ENCODE measurements around the gene NELFB. TPM values are rescaled to one million over a fixed set of nuclear protein-coding genes. Genes with fewer than 3 reads are reported as not detected.

NELFB gene
- total and polyA plus RNA-seq, 4 donors, result 30.4 to 56.2 (median 44.2) TPM

- peak overlapping the region in 1 of 2 donors; percentile 21 for H3K27ac ChIP-seq (ENCODE audit: low read depth in 1 of 2, low read length in 1 of 2)
- H3K27me3 ChIP-seq (ENCODE audit: control insufficient read depth in 3 of 3, insufficient read depth in 3 of 3, low read length in 2 of 3), result peaks cover 0 to 3% (median 0%) of the 10 kb centered on the region in 3 donors
- ATAC-seq (ENCODE audit: insufficient read depth, low FRiP score) (no peak), DNase-seq (no peak)
- no peak for TF ChIP-seq CTCF (IDR thresholded peaks at IDR 0.05; ENCODE audit: control extremely low read depth, extremely low read depth)
- H3K36me3 ChIP-seq (ENCODE audit: control insufficient read depth in 4 of 4, insufficient read depth in 4 of 4, low read length in 4 of 4), result no peaks in the 10 kb centered on the region
- H3K9me3 ChIP-seq (ENCODE audit: control insufficient read depth in 4 of 4, insufficient read depth in 3 of 4, low read length in 3 of 4), result no peaks in the 10 kb centered on the region
- no peak overlapping the region for H3K9ac ChIP-seq (ENCODE audit: insufficient read depth in 1 of 2, low read length in 2 of 2)
- peaks cover 0 to 22% (median 17%) of the 10 kb centered on the region in 5 donors for H3K4me1 ChIP-seq (ENCODE audit: control insufficient read depth in 5 of 5, insufficient read depth in 5 of 5, low read length in 5 of 5)
- 77 to 85% methylated on average over 25 to 28 of the region's 28 CpGs for WGBS, 2 donors
- no peak overlapping the region for H3K4me3 ChIP-seq
Measured at GRCh38 chr9:137311986-137312851, 57.1 kb downstream of the NELFB start.

GRCh38 chr9:137312852-137313325 is 57.8 kb downstream of the NELFB start:
- ATAC-seq (ENCODE audit: insufficient read depth, low FRiP score) (no peak), DNase-seq (no peak)
- Histone ChIP-seq H3K4me1 (ENCODE audit: control insufficient read depth in 5 of 5, insufficient read depth in 5 of 5, low read length in 5 of 5) (peaks cover 0 to 19% (median 12%) of the 10 kb centered on the region in 5 donors), H3K9ac (ENCODE audit: insufficient read depth in 1 of 2, low read length in 2 of 2) (no peak overlapping the region), H3K27ac (ENCODE audit: low read depth in 1 of 2, low read length in 1 of 2) (no peak overlapping the region), H3K9me3 (ENCODE audit: control insufficient read depth in 4 of 4, insufficient read depth in 3 of 4, low read length in 3 of 4) (no peaks in the 10 kb centered on the region), H3K4me3 (no peak overlapping the region), H3K36me3 (ENCODE audit: control insufficient read depth in 4 of 4, insufficient read depth in 4 of 4, low read length in 4 of 4) (no peaks in the 10 kb centered on the region), H3K27me3 (ENCODE audit: control insufficient read depth in 3 of 3, insufficient read depth in 3 of 3, low read length in 2 of 3) (peaks cover 0 to 3% (median 0%) of the 10 kb centered on the region in 3 donors)
- 92 to 95% methylated on average over 6 of the region's 6 CpGs for WGBS, 2 donors
- TF ChIP-seq CTCF (IDR thresholded peaks at IDR 0.05; ENCODE audit: control extremely low read depth, extremely low read depth), result no peak

GRCh38 chr9:137313326-137313936 is 58.3 kb downstream of the NELFB start:
- Histone ChIP-seq H3K4me1 (ENCODE audit: control insufficient read depth in 5 of 5, insufficient read depth in 5 of 5, low read length in 5 of 5) (peaks cover 0 to 19% (median 12%) of the 10 kb centered on the region in 5 donors), H3K9ac (ENCODE audit: insufficient read depth in 1 of 2, low read length in 2 of 2) (no peak overlapping the region), H3K27me3 (ENCODE audit: control insufficient read depth in 3 of 3, insufficient read depth in 3 of 3, low read length in 2 of 3) (no peaks in the 10 kb centered on the region), H3K36me3 (ENCODE audit: control insufficient read depth in 4 of 4, insufficient read depth in 4 of 4, low read length in 4 of 4) (no peaks in the 10 kb centered on the region), H3K4me3 (no peak overlapping the region), H3K9me3 (ENCODE audit: control insufficient read depth in 4 of 4, insufficient read depth in 3 of 4, low read length in 3 of 4) (no peaks in the 10 kb centered on the region), H3K27ac (ENCODE audit: low read depth in 1 of 2, low read length in 1 of 2) (no peak overlapping the region)
- no peak for TF ChIP-seq CTCF (IDR thresholded peaks at IDR 0.05; ENCODE audit: control extremely low read depth, extremely low read depth)
- DNase-seq (no peak), ATAC-seq (ENCODE audit: insufficient read depth, low FRiP score) (no peak)
- 81% methylated on average over 9 of the region's 9 CpGs for WGBS, 2 donors
